ENCODE results near the gene OXSR1. TPM values are rescaled to one million over a fixed set of nuclear protein-coding genes. Genes with fewer than 3 reads are reported as not detected.

OXSR1 gene
- total and polyA plus RNA-seq, 2 of the 13 experiments (the other 11 are each of a cell fraction or from before 2014, with no cell fraction given): 27.4 to 32.6 TPM

- peak; percentile 71; the same call in 1 of the 2 replicates for TF ChIP-seq MLXIP (CRISPR knock-in tag; IDR thresholded peaks at IDR 0.05; ENCODE audit: borderline replicate concordance)
- 0 out of 2 replicates have a peak, but pooled peaks have one; percentile 35 for TF ChIP-seq PBX3 (CRISPR knock-in tag; IDR thresholded peaks at IDR 0.05; ENCODE audit: borderline replicate concordance)
- no peak for TF ChIP-seq ZHX2 (IDR thresholded peaks at IDR 0.05; ENCODE audit: low read depth)
- no peak for TF ChIP-seq ZHX2 (CRISPR knock-in tag; IDR thresholded peaks at IDR 0.05; ENCODE audit: borderline replicate concordance)
- TF ChIP-seq MIXL1 (CRISPR knock-in tag; IDR thresholded peaks at IDR 0.05): no peak
- no peak; the same call in 1 of the 2 replicates for TF ChIP-seq MYC (CRISPR knock-in tag; IDR thresholded peaks at IDR 0.05; ENCODE audit: borderline replicate concordance)
- TF ChIP-seq HNF1A (IDR thresholded peaks at IDR 0.05; ENCODE audit: low read depth): no peak
- TF ChIP-seq HNF1A (CRISPR knock-in tag; IDR thresholded peaks at IDR 0.05; ENCODE audit: borderline replicate concordance): no peak
- TF ChIP-seq GFI1 (CRISPR knock-in tag; IDR thresholded peaks at IDR 0.05; ENCODE audit: borderline replicate concordance): no peak; the same call in 1 of the 2 replicates
- no peak for TF ChIP-seq ZBTB8A (CRISPR knock-in tag; IDR thresholded peaks at IDR 0.05; ENCODE audit: borderline replicate concordance, low read depth)
- no peak for TF ChIP-seq JUND (CRISPR knock-in tag; IDR thresholded peaks at IDR 0.05)
- TF ChIP-seq ATF5 (CRISPR knock-in tag; IDR thresholded peaks at IDR 0.05; ENCODE audit: low read depth): no peak
These were observed 28.3 kb upstream of the OXSR1 start, which contains the start of gene ACAA1 (continued) for GRCh38 chr3:38136777-38137614.
